ENCODE results near the gene CYREN. TPM values are rescaled to one million over a fixed set of nuclear protein-coding genes. Genes with fewer than 3 reads are reported as not detected.

Gene CYREN
- total RNA-seq, 1 experiment from 2014 or later, result 49.6 TPM

GRCh38 chr7:135167365-135167917 lies 3.1 kb downstream of the CYREN start:
- no peaks in the 10 kb centered on the region for H3K27me3 ChIP-seq (ENCODE audit: control insufficient read depth, insufficient read depth, low read length)
- no peak overlapping the region for H3K27ac ChIP-seq (ENCODE audit: low read length)
- DNase-seq (ENCODE audit: low read depth, low spot score) (no peak), ATAC-seq (no peak)
- ChIA-PET CTCF (no interaction called here), POLR2A (no interaction called here)
- no peak overlapping the region for H3K4me3 ChIP-seq (ENCODE audit: low read depth in 2 of 2, low read length in 2 of 2)
- TF ChIP-seq REST (IDR thresholded peaks at IDR 0.05; ENCODE audit: insufficient read depth in 1 of 2, low read depth in 2 of 2, low read length in 1 of 2) (no peak), TCF7L2 (IDR thresholded peaks at IDR 0.05; ENCODE audit: low read depth, low read length) (no peak), POLR2AphosphoS5 (IDR thresholded peaks at IDR 0.05; ENCODE audit: low read depth, low read length) (no peak), SIN3A (IDR thresholded peaks at IDR 0.05; ENCODE audit: borderline replicate concordance, insufficient read depth, low read depth, low read length) (no peak)
- TF ChIP-seq, protein P1, sequence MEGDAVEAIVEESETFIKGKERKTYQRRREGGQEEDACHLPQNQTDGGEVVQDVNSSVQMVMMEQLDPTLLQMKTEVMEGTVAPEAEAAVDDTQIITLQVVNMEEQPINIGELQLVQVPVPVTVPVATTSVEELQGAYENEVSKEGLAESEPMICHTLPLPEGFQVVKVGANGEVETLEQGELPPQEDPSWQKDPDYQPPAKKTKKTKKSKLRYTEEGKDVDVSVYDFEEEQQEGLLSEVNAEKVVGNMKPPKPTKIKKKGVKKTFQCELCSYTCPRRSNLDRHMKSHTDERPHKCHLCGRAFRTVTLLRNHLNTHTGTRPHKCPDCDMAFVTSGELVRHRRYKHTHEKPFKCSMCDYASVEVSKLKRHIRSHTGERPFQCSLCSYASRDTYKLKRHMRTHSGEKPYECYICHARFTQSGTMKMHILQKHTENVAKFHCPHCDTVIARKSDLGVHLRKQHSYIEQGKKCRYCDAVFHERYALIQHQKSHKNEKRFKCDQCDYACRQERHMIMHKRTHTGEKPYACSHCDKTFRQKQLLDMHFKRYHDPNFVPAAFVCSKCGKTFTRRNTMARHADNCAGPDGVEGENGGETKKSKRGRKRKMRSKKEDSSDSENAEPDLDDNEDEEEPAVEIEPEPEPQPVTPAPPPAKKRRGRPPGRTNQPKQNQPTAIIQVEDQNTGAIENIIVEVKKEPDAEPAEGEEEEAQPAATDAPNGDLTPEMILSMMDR (IDR thresholded peaks at IDR 0.05), result no peak
- no peaks in the 10 kb centered on the region for H3K9me3 ChIP-seq (ENCODE audit: control insufficient read depth, insufficient read depth, low read depth, low read length)
- in situ Hi-C loops (cut with HindIII; ENCODE audit: low pct_unique_long_range_greater_than_20kb, low sequenced_read_pairs), result no loop called here
- no TSS peak for BruUV-seq (replicated peaks)
- peaks cover 10% of the 10 kb centered on the region for H3K4me1 ChIP-seq (ENCODE audit: control insufficient read depth, insufficient read depth, low read length)
- H3K36me3 ChIP-seq (ENCODE audit: control insufficient read depth, insufficient read depth, low read length), result peaks cover 5% of the 10 kb centered on the region
- intact Hi-C loops (cut with micrococcal nuclease; ENCODE audit: unreplicated experiment), result no loop called here

GRCh38 chr7:135166338-135166990 lies 4.0 kb downstream of the CYREN start:
- in situ Hi-C loops (cut with HindIII; ENCODE audit: low pct_unique_long_range_greater_than_20kb, low sequenced_read_pairs), result no loop called here
- Histone ChIP-seq H3K27me3 (ENCODE audit: control insufficient read depth, insufficient read depth, low read length) (no peaks in the 10 kb centered on the region), H3K4me1 (ENCODE audit: control insufficient read depth, insufficient read depth, low read length) (peaks cover 10% of the 10 kb centered on the region), H3K9me3 (ENCODE audit: control insufficient read depth, insufficient read depth, low read depth, low read length) (no peaks in the 10 kb centered on the region), H3K27ac (ENCODE audit: low read length) (no peak overlapping the region), H3K36me3 (ENCODE audit: control insufficient read depth, insufficient read depth, low read length) (peaks cover 5% of the 10 kb centered on the region), H3K4me3 (ENCODE audit: low read depth in 2 of 2, low read length in 2 of 2) (no peak overlapping the region)
- BruUV-seq (replicated peaks), result no TSS peak
- no peak for DNase-seq (ENCODE audit: low read depth, low spot score)
- TF ChIP-seq TCF7L2 (IDR thresholded peaks at IDR 0.05; ENCODE audit: low read depth, low read length) (no peak), POLR2AphosphoS5 (IDR thresholded peaks at IDR 0.05; ENCODE audit: low read depth, low read length) (no peak), SIN3A (IDR thresholded peaks at IDR 0.05; ENCODE audit: borderline replicate concordance, insufficient read depth, low read depth, low read length) (no peak), REST (IDR thresholded peaks at IDR 0.05; ENCODE audit: insufficient read depth in 1 of 2, low read depth in 2 of 2, low read length in 1 of 2) (no peak)
- TF ChIP-seq, protein P1 (IDR thresholded peaks at IDR 0.05), result no peak
- ChIA-PET POLR2A (no interaction called here), CTCF (no interaction called here)
- no peak for ATAC-seq
- intact Hi-C loops (cut with micrococcal nuclease; ENCODE audit: unreplicated experiment), result no loop called here

Data from Panc1 (cell line).